Keratinocyte (primary cell): ENCODE measurements around the gene FASLG.
"Not testable (repeated sequence)": the region's sequence is repeated elsewhere in the genome, so short reads cannot be mapped to it uniquely, and the experiment has no call there.

Experiments
- EZH2 ChIP-seq: IDR thresholded peaks from one replicate; pipeline ENCODE4 v1.6.1; 2012; ENCODE audit warnings: inconsistent platforms, mild to moderate bottlenecking, low read length, moderate library complexity
- TF ChIP-seq, protein P1 (sequence below), 3 experiments: IDR thresholded peaks in 1 of 3; conservative IDR thresholded peaks in 1 of 3; optimal IDR thresholded peaks in 1 of 3; 2 replicates in 2 of 3; 3 replicates in 1 of 3; pipeline versions ENCODE3 to v1.5.1; 2011; ENCODE audit warnings: low read length in 3 of 3, mild to moderate bottlenecking in 3 of 3, moderate library complexity in 2 of 3, control low read depth in 1 of 3, inconsistent platforms in 1 of 3; ENCODE audit not compliant: insufficient read depth in 2 of 3; ENCODE audit errors: extremely low read depth in 1 of 3

DNA sequence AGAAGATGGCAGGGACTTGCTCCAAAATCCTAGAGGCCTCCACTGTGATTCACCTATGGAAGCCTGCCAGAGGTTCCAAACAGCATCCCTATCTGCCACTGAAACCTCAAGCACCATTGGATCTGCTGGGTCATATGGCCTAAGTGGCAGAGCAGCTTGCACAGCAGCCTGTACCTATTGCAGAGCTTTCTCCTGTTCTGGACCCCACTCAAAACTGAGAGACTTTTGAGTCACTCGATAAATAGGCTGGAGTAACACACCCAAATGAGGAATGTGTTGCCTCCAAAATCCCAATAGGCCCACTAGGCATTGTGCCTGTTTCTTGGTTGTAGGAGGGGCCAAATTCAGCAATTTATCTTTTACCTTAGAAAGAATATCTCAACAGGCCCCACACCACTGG, 32.0 kb downstream of the FASLG start:
- TF ChIP-seq, protein P1, sequence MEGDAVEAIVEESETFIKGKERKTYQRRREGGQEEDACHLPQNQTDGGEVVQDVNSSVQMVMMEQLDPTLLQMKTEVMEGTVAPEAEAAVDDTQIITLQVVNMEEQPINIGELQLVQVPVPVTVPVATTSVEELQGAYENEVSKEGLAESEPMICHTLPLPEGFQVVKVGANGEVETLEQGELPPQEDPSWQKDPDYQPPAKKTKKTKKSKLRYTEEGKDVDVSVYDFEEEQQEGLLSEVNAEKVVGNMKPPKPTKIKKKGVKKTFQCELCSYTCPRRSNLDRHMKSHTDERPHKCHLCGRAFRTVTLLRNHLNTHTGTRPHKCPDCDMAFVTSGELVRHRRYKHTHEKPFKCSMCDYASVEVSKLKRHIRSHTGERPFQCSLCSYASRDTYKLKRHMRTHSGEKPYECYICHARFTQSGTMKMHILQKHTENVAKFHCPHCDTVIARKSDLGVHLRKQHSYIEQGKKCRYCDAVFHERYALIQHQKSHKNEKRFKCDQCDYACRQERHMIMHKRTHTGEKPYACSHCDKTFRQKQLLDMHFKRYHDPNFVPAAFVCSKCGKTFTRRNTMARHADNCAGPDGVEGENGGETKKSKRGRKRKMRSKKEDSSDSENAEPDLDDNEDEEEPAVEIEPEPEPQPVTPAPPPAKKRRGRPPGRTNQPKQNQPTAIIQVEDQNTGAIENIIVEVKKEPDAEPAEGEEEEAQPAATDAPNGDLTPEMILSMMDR (optimal IDR thresholded peaks at IDR 0.05 in 1 of 3, IDR thresholded peaks at IDR 0.05 in 1 of 3, conservative IDR thresholded peaks at IDR 0.05 in 1 of 3; ENCODE audit: extremely low read depth in 1 of 3, insufficient read depth in 2 of 3, low read length in 3 of 3), result not testable (repeated sequence)
- not testable (repeated sequence) for TF ChIP-seq EZH2
